ENCODE results near the gene SLC25A4. TPM values are rescaled to one million over a fixed set of nuclear protein-coding genes. Genes with fewer than 3 reads are reported as not detected.

SLC25A4 gene
- total and polyA plus RNA-seq, 10 of the 15 experiments (the other 5 are each of a cell fraction or from before 2014, with no cell fraction given), result 12.6 to 161 (median 38.2) TPM

- TF ChIP-seq GABPA (IDR thresholded peaks at IDR 0.05; ENCODE audit: low read depth), result peak; percentile 28; the same call in 1 of the 2 replicates
- TF ChIP-seq ELK1 (IDR thresholded peaks at IDR 0.05; ENCODE audit: low read depth, low read length), result no peak
- no peak for TF ChIP-seq POLR2AphosphoS2 (IDR thresholded peaks at IDR 0.05; ENCODE audit: low read depth, low read length)
- peak; percentile 98 for TF ChIP-seq MLLT1 (IDR thresholded peaks at IDR 0.05)
- TF ChIP-seq ATF2 (IDR thresholded peaks at IDR 0.05; ENCODE audit: low read length), result peak; percentile 86
- no peak for TF ChIP-seq ZNF592 (IDR thresholded peaks at IDR 0.05)
- TF ChIP-seq ZBTB40 (IDR thresholded peaks at IDR 0.05; ENCODE audit: borderline replicate concordance), result no peak
- no peak for TF ChIP-seq SUPT20H (IDR thresholded peaks at IDR 0.05; ENCODE audit: borderline replicate concordance, control insufficient read depth, low read depth, low read length)
- peak; percentile 63; the same call in 1 of the 2 replicates for TF ChIP-seq ZBED1 (IDR thresholded peaks at IDR 0.05; ENCODE audit: borderline replicate concordance)
- TF ChIP-seq NR2C1 (IDR thresholded peaks at IDR 0.05), result no peak
- TF ChIP-seq RAD21 (IDR thresholded peaks at IDR 0.05; ENCODE audit: insufficient read depth, low read depth, low read length), result no peak
- TF ChIP-seq NRF1 (conservative IDR thresholded peaks at IDR 0.05; ENCODE audit: low read depth, low read length), result no peak
- TF ChIP-seq USF1 (IDR thresholded peaks at IDR 0.05; ENCODE audit: borderline replicate concordance, extremely low read length, insufficient read depth, low read depth, low read length), result no peak
- no peak for TF ChIP-seq BACH1 (IDR thresholded peaks at IDR 0.05; ENCODE audit: borderline replicate concordance)
These were observed 22.6 kb downstream of the SLC25A4 start (continued) for GRCh38 chr4:185165605-185166063.
